HCT116 (cell line): ENCODE data around the gene FAM193B. TPM values are rescaled to one million over a fixed set of nuclear protein-coding genes. Genes with fewer than 3 reads are reported as not detected.
"Not testable (repeated sequence)": the region's sequence is repeated elsewhere in the genome, so short reads cannot be mapped to it uniquely, and the experiment has no call there.

Experiments used
- ATAC-seq: fragments of 200-7000 bp; cut with Tn5 transposase; 2 replicates; pipeline ENCODE4 v1.9.1; 2020; ENCODE audit warnings: mild to moderate bottlenecking, moderate library complexity
- BruUV-seq: library from RNA; stranded (reverse); fragments of 400-500 nt; replicated peaks from 2 replicates; lab custom pipeline; 2021; lab: Mats Ljungman, UMichigan
- CTCF ChIA-PET: fragments of 300-600 bp; sonication (Branson Sonifier 250); formaldehyde crosslinking; loops from one replicate; lab custom pipeline; 2021; ENCODE audit warnings: antibody characterized with exemption; lab: Charles Lee
- POLR2A ChIA-PET: fragments of 300-600, 350-600 bp; sonication (Branson Sonifier 250); formaldehyde crosslinking; loops from one replicate; lab custom pipeline; 2021; ENCODE audit warnings: antibody characterized with exemption; lab: Charles Lee
- RAD21 ChIA-PET, 2 experiments: fragments of 300-600 bp; sonication (Branson Sonifier 250); formaldehyde crosslinking; loops; one replicate each; lab custom pipeline; 2023; ENCODE audit warnings: low total read pairs in 2 of 2; ENCODE audit not compliant: uncharacterized antibody in 2 of 2, unreplicated experiment in 2 of 2, low non-redundant PET in 1 of 2; lab: Charles Lee
- DNase-seq: peaks from one replicate; pipeline ENCODE4 v3.0.0-alpha.2; 2010; ENCODE audit warnings: low read depth, low spot score
- H2AFZ ChIP-seq: fragments of 200-600 bp; shearing (Covaris generic), sonication (generic); 2 replicates; pipeline ENCODE4 v1.6.1; 2017; ENCODE audit warnings: low read depth, mixed run types, mixed read lengths, antibody characterized with exemption, low read length; ENCODE audit not compliant: poor library complexity, severe bottlenecking
- H3K27ac ChIP-seq: 2 replicates; pipeline ENCODE4 v1.5.1; 2012; ENCODE audit warnings: low read depth, low read length
- H3K27me3 ChIP-seq: fragments of 200-600 bp; sonication (generic); 2 replicates; pipeline ENCODE4 v1.6.1; 2016; ENCODE audit warnings: mixed run types, low read length, mixed read lengths; ENCODE audit not compliant: insufficient read depth
- H3K36me3 ChIP-seq, 2 experiments: fragments of 200-500 bp in 1 of 2; fragments of 200-600 bp in 1 of 2; sonication (Bioruptor generic) in 1 of 2; sonication (generic) in 1 of 2; 2 replicates each; pipeline versions ENCODE4 v1.5.1 to v1.6.1; 2014 to 2016; ENCODE audit warnings: low read length in 2 of 2, inconsistent platforms in 1 of 2, mixed read lengths in 1 of 2, mixed run types in 1 of 2; ENCODE audit not compliant: insufficient read depth in 2 of 2, control insufficient read depth in 1 of 2
- H3K4me1 ChIP-seq, 2 experiments: fragments of 200-600 bp in 1 of 2; sonication (generic) in 1 of 2; 2 replicates each; pipeline versions ENCODE4 v1.5.1 to v1.6.1; 2012 to 2017; ENCODE audit warnings: low read length in 2 of 2, inconsistent platforms in 1 of 2, mild to moderate bottlenecking in 1 of 2, mixed read lengths in 1 of 2, mixed run types in 1 of 2, moderate library complexity in 1 of 2; ENCODE audit not compliant: insufficient read depth in 2 of 2, control insufficient read depth in 1 of 2
- H3K4me2 ChIP-seq: fragments of 200-600 bp; sonication (generic); 2 replicates; pipeline ENCODE4 v1.6.1; 2017; ENCODE audit warnings: mixed run types, low read length, mixed read lengths
- H3K4me3 ChIP-seq, 2 experiments: fragments of 200-600 bp in 1 of 2; sonication (generic) in 1 of 2; replicated peaks in 1 of 2; 2 replicates each; pipeline ENCODE4 v1.5.1; 2011 to 2016; ENCODE audit warnings: low read length in 2 of 2, control low read depth in 1 of 2, low read depth in 1 of 2, mild to moderate bottlenecking in 1 of 2, mixed read lengths in 1 of 2, mixed run types in 1 of 2
- H3K79me2 ChIP-seq: fragments of 200-600 bp; sonication (generic); 2 replicates; pipeline ENCODE4 v1.6.1; 2017; ENCODE audit warnings: mild to moderate bottlenecking, mixed run types, low read length, moderate library complexity, mixed read lengths; ENCODE audit not compliant: insufficient read depth
- H3K9ac ChIP-seq: fragments of 200-600 bp; sonication (generic); 2 replicates; pipeline ENCODE4 v1.6.1; 2016; ENCODE audit warnings: low read length, mixed read lengths
- H3K9me2 ChIP-seq: fragments of 200-600 bp; sonication (generic), shearing (Covaris generic); 2 replicates; pipeline ENCODE4 v1.6.1; 2017; ENCODE audit warnings: mixed run types, mild to moderate bottlenecking, moderate library complexity; ENCODE audit not compliant: insufficient read depth
- H3K9me3 ChIP-seq, 2 experiments: fragments of 200-500 bp in 1 of 2; fragments of 200-600 bp in 1 of 2; sonication (Bioruptor generic) in 1 of 2; sonication (generic) in 1 of 2; 2 replicates each; pipeline ENCODE4 v1.6.1; 2014 to 2017; ENCODE audit warnings: low read length in 2 of 2, mixed read lengths in 2 of 2, inconsistent platforms in 1 of 2, low read depth in 1 of 2, mild to moderate bottlenecking in 1 of 2, mixed run types in 1 of 2, moderate library complexity in 1 of 2; ENCODE audit not compliant: control insufficient read depth in 1 of 2, insufficient read depth in 1 of 2
- H4K20me1 ChIP-seq: fragments of 200-600 bp; sonication (generic), shearing (Covaris generic); 2 replicates; pipeline ENCODE4 v1.6.1; 2017; ENCODE audit warnings: mixed run types, mild to moderate bottlenecking, moderate library complexity; ENCODE audit not compliant: insufficient read depth
- CBX3 ChIP-seq: IDR thresholded peaks from 2 replicates; pipeline ENCODE4 v1.6.1; 2012; ENCODE audit warnings: low read depth
- CTCF ChIP-seq, 3 experiments: fragments of 200-600 bp in 1 of 3; sonication (generic) in 1 of 3; IDR thresholded peaks in 2 of 3; conservative IDR thresholded peaks in 1 of 3; 2 replicates each; pipeline ENCODE4 v1.5.1; 2012 to 2017; ENCODE audit warnings: low read depth in 2 of 3, low read length in 2 of 3, antibody characterized with exemption in 1 of 3, borderline replicate concordance in 1 of 3, control low read depth in 1 of 3, mild to moderate bottlenecking in 1 of 3, mixed read lengths in 1 of 3, mixed run types in 1 of 3, moderate library complexity in 1 of 3; ENCODE audit not compliant: insufficient read depth in 1 of 3
- EGR1 ChIP-seq: IDR thresholded peaks from 2 replicates; pipeline ENCODE4 v1.6.1; 2012; ENCODE audit warnings: low read depth
- ELF1 ChIP-seq: IDR thresholded peaks from 2 replicates; pipeline ENCODE4 v1.6.1; 2012; ENCODE audit warnings: low read depth, borderline replicate concordance
- JUND ChIP-seq: IDR thresholded peaks from 2 replicates; pipeline ENCODE4 v1.6.1; 2012
- POLR2AphosphoS5 ChIP-seq: IDR thresholded peaks from 2 replicates; pipeline ENCODE4 v1.6.1; 2011; ENCODE audit warnings: mild to moderate bottlenecking, low read depth, low read length, moderate library complexity
- REST ChIP-seq: IDR thresholded peaks from 2 replicates; pipeline ENCODE4 v1.6.1; 2012; ENCODE audit warnings: low read depth
- SIN3A ChIP-seq: IDR thresholded peaks from 2 replicates; pipeline ENCODE4 v1.6.1; 2012; ENCODE audit warnings: low read depth
- YY1 ChIP-seq: IDR thresholded peaks from 2 replicates; pipeline ENCODE4 v1.6.1; 2011; ENCODE audit warnings: low read length, low read depth, moderate library complexity, mild to moderate bottlenecking; ENCODE audit not compliant: insufficient replicate concordance; ENCODE audit errors: extremely low read depth
- ZNF274 ChIP-seq: fragments of 200-500 bp; sonication (Bioruptor generic); IDR thresholded peaks from 2 replicates; pipeline ENCODE4 v1.6.1; 2014; ENCODE audit warnings: mild to moderate bottlenecking, low read depth, low read length, inconsistent platforms
- intact Hi-C: fragments of 100-400 bp; cut with micrococcal nuclease; formaldehyde crosslinking; loops from 2 replicates; pipeline ENCODE4 v1.10.0; 2022
- total RNA-seq: library from RNA; stranded (reverse); gene quantifications from one replicate; pipeline ENCODE4 v1.2.1, GENCODE V29; 2021; ENCODE audit not compliant: unreplicated experiment

FAM193B gene
- total RNA-seq, 1 experiment from 2014 or later = 54.0 TPM

DNA sequence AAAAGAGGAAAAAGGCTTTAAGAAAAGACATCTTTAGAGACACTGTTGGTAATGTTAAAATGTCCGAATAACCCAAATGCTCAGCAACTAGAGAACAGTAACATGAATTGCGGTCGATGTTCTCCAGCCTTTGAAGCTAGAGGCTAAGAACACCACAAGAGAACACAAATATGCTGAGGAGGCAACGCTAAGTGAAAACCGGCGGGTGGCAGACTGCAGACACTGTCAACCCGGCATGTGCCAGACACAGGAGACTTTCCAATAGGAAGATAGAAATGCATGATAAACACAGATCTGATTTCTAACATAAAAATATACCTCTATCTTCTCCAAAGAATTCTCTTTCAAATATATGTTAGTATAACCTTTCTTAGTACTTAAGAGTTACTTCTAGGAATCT is 19.2 kb downstream of the FAM193B start:
- RAD21 ChIA-PET = no interaction called here
- no peaks in the 10 kb centered on the region for H3K9me3 ChIP-seq
- no peak for TF ChIP-seq CTCF (IDR thresholded peaks at IDR 0.05 in 2 of 3, conservative IDR thresholded peaks at IDR 0.05 in 1 of 3; ENCODE audit: borderline replicate concordance in 1 of 3, insufficient read depth in 1 of 3, low read depth in 2 of 3, low read length in 2 of 3)
- TF ChIP-seq ELF1 = no peak
- no peak for TF ChIP-seq JUND
- no peak for TF ChIP-seq REST
- TF ChIP-seq ZNF274 = no peak
- no peak for TF ChIP-seq YY1
- no peak for TF ChIP-seq SIN3A
- TF ChIP-seq POLR2AphosphoS5 = no peak
- TF ChIP-seq CBX3 = no peak
- TF ChIP-seq EGR1 = no peak
- TF ChIP-seq, all 23 proteins: peak for 0
- H3K4me2 ChIP-seq = no peak overlapping the region
- H3K27me3 ChIP-seq = no peaks in the 10 kb centered on the region
- no peak for ATAC-seq
- no peaks in the 10 kb centered on the region for H3K79me2 ChIP-seq
- no peak overlapping the region for H3K9ac ChIP-seq
- H2AFZ ChIP-seq = no peak overlapping the region
- CTCF ChIA-PET = no interaction called here
- H3K36me3 ChIP-seq = peaks cover 7 to 37% of the 10 kb centered on the region in 2 experiments; a peak in 3 of 4 replicates
- POLR2A ChIA-PET = no interaction called here
- DNase-seq = no peak
- no peak overlapping the region for H3K4me3 ChIP-seq
- BruUV-seq = no TSS peak
- H3K27ac ChIP-seq = no peak overlapping the region
- intact Hi-C loops = no loop called here
- no peaks in the 10 kb centered on the region for H4K20me1 ChIP-seq
- no peaks in the 10 kb centered on the region for H3K9me2 ChIP-seq
- no peaks in the 10 kb centered on the region for H3K4me1 ChIP-seq

GRCh38 chr5:177534433-177534832 is 19.9 kb downstream of the FAM193B start:
- H3K36me3 ChIP-seq = peaks cover 7 to 39% of the 10 kb centered on the region in 2 experiments; a peak in 3 of 4 replicates
- H3K4me2 ChIP-seq, POLR2A ChIA-PET, RAD21 ChIA-PET, H3K9me3 ChIP-seq, H3K4me3 ChIP-seq, H3K9me2 ChIP-seq, H3K4me1 ChIP-seq, DNase-seq, H3K9ac ChIP-seq, H3K27me3 ChIP-seq, H3K79me2 ChIP-seq, H2AFZ ChIP-seq, CTCF ChIA-PET, H4K20me1 ChIP-seq, intact Hi-C loops, BruUV-seq, ATAC-seq, H3K27ac ChIP-seq: not testable (repeated sequence)
